LNCAP (cell line): ENCODE data around the gene REX1BD.

ENCODE experiments used
- CTCF ChIP-seq: fragments of 450-650 bp; IDR thresholded peaks from 2 replicates; pipeline ENCODE4 v1.5.1; 2017; ENCODE audit warnings: mild to moderate bottlenecking

REX1BD gene

GRCh38 chr19:18636183-18636968 is 47.8 kb downstream of the REX1BD start:
- TF ChIP-seq CTCF: no peak

DNA sequence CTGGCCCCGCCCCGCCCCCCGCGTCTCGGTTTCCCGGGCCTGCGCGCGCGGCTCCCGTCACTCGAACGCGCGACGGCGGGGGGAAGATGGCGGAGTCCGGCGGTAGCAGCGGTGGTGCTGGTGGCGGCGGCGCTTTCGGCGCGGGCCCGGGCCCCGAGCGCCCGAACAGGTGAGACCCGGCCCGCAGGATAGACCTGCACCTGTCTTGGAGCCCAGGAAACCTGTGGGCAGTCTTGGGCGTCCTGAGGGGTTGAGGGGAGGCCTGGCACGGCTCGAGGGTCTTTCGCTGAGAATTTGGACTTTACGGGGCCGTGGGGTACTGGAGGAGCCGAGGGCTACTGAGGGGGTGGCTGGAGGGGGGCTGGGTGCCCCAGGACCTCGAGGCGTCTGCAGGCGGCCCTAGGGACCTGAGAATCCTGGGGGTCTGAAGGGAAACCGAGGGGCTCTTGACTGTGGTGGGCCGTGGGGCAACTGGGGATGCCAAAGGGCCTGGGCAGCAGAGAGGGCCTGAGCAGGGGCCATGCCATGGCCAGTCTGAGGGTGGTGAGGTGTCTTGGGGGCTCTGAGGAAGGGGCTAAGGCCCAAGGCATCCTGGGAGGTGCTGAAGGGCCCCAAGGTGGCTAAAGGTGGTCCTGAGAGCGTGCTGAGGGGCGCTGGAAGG is 48.5 kb downstream of the REX1BD start, which contains the start of gene KLHL26:
Gene KLHL26 (plus strand): TSS at position 60 of the 661 bp plus-strand sequence. CDS start 27 bp downstream, at position 87.
- no peak for TF ChIP-seq CTCF

DNA sequence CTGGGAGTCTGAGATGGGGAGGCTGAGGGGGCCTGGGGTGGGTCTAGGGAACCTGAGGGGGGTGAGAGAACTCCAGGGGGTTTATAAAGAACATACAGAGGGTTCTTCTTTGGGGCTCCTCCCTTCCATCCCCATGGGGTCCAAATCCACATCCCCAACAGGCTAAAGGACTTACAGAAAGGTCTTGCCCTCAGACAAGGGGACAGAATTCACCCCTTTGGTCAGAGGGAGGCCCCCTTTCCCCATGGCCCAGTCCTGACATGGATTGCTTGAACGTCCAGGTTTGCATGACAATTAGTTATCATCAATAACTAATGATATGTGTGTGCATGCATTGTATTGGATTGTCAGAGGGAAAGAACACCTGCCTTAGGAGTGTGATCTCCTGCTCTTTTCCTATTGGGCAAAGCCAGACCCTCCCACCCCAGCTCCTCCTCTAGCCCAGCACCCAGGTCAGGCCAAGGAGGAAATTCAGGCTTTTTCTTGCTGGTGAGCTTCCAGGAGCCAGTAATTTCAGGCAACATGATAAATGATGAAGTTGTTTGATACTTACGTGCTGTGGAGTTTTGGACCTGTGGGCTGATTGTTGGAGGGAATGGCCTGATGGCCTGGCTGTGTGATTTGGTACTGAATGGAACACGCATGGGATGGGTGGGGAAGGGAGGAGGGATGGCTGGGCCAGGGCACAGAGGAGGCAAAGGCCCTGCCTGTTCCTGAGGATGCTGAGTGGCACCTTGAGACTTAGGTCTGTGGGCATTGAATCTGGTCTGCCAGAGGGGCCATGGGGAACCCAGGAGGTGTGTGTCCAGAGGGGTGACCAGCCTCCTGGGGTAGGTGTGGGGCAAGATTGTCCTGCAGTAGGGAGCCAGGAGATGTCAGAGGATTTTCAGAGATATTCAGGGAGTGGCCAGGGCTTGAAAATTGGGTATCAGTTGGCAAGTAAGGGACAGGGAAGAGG is 49.4 kb downstream of the REX1BD start:
- TF ChIP-seq CTCF: no peak

DNA sequence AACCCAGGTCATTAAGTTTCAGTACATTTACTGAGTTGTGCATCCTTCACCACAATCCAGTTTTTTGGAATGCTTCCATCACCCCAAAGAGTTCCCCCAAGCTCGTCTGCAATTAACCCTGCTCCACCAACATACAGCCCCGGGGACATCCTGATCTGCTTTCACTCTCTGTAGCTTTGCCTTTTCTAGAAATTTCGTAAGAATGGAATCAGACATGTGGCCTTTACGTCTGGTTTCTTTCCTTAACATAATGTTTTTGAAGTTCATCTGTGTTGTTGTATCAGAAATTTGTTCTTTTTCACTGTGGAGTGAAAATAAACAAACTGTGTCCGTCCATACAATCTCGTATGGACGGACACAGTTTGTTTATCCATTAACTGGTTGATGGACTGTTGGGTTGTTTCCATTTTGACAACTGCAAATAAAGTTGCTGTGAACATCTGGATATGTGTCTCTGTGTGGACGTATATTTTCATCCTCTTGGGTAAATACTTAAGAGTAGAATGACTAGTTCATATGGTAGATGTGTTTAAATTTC is 51.2 kb downstream of the REX1BD start:
- TF ChIP-seq CTCF: no peak
